Measurements from ENCODE around the gene EFCAB11.

Gene EFCAB11

DNA sequence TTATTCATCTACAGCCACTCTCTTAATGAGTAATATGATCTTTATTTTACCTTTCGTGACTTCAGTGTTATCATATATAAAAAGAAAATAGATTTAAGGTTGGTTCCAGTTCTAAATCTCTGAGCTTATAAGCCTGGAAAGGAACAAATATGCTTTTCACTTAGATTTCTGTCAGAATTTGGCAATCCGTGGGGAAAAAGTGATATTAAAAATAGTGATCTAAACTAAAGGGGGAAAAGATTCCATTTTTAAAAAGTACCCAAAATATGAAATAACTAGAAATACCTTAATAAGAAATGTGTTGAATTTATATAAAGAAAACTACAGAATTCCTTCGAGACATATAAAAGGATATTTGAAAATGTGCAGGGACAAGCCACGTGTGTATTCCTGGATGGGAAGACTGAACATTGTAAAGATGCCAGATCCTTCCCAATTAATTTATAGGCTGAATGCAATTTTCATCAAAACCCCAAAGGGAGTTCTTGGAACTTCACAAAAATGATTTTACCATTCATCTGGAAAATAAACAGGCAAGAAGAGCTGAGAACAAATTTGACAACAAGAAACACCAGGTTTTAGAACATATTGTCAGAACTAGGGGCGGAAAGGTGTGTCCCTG is 142.5 kb downstream of the EFCAB11 start:
- no peak for DNase-seq

DNA sequence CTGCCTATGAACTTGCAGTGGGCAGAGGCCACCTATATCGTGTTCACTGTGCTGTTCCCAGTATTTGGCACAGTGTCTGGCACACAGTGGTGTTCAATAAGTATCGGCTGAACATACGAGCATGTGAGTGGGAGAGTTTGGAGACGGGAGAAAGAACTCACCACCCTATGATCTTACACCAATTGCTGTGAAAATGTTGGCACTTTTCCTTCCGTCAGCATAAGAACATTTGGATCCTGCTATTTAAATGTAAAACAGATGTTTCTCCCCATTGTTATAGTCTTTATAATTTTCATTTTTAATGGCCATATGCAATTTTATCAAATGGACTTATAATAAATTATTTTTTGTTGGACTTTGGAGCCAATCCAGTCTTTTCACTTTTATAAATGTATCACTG is 144.4 kb downstream of the EFCAB11 start:
- DNase-seq, result no peak

DNA sequence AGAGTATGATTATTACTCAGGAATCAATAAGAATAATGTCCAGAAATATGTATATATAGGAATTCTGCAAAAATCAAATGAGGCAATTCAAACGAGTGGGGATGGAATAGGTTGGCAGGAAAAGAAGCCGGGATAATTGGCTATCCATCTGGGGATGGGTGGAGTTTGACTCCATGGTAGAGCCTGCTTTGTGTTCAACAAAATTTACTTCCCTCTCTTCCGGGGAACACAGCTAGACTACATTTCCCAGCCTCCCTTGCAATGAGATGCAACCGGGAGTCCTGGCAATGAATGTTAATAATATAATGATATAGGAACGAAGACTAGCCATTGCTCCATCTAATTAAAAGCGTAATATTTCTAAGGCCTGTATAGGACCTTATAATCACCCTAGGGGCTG is 146.6 kb downstream of the EFCAB11 start:
- DNase-seq, result no peak

DNA sequence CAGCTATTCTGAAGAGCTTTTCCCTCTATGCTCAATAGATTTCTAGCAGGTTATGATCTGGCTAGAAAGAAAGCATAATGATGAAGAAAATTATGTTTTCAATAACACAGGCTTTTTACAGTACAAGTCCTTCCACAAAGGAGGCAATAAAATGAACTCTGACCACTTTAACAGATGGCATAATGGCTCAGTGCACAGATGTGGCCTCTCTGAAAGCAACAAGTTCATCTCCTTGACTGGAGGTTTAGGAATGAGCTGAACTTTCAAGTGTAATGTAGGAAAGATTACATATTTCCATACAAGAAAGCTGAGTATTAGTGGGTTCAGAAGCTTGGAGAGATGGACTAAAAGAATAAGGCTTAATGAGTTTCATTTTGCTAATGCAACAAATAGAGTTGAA is 147.4 kb downstream of the EFCAB11 start:
- DNase-seq, result no peak

DNA sequence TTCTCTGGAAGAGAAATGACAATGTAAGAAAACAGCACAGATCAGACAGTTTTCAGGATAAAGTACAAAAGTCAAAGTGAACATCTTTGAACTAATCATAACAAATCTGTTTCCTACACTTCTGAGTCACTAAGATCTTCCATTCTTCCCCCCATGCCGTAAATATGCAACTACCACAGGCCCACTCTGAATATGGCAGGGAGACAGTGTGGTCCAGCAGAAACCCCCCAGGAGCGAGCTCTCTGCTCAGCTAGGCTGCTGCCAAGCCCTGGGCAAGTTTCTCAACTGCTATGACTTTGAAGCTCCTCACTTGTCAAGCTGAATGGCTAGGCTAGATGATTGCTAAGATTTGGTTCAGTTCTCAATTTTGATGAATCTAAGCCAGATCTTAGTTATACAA is 148.1 kb downstream of the EFCAB11 start:
- no peak for DNase-seq

DNA sequence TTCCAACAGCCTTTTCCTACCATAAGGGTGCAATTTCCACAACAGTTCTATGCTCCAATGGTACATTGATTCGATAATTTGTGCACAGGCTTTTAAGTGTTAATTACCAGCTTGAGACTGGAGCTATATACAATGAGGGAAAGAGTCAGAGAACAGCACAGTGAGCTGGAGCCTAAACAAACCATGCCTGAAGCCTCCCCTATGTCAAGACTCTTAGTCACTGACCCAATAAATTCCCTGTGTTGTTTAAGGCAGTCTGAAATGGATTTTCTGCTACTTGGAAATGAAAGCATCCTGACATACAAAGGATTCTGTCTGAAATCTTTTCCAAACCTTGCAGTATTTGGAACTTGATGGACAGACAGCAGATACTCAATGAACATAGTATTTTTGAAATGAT is 149.0 kb downstream of the EFCAB11 start:
- DNase-seq, result no peak

DNA sequence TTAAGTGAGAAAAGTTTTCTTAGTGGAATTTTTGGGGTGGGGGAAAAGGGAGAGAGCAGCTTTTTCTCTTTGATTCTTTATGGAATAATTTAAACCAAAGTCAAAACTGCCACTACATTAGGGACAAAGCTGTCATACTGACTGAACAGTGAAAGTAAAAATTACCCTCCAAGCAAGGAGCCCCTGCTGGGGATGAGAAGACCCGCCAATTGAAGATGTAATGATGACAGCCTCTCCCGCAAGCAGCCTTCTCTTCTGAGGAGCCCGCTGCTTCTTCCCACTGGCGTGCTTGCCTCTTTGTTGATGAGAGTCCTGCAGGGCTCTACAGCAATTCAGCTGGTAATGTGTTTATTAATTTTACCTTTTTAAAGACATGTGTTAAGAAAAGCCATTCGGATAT is 151.0 kb downstream of the EFCAB11 start:
- no peak for DNase-seq

DNA sequence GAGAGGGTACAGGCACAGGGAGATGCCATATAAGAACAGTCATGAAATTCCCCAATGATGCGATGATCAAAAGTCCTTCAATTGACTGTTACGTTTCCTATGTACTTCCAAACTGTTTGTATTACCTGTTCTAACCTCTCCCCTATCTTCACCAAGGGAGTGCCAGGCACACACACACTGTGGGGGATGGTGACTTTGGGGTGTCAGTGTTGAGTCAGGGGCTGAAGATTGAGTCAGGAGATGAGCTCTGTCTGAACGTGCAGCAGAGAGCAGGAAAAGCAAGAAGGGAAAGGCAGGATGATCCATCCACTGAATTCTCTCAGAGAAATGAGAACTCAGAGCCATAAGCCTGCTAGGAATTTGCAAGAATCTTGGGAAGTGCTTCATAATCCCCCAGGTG is 153.4 kb downstream of the EFCAB11 start:
- no peak for DNase-seq

DNA sequence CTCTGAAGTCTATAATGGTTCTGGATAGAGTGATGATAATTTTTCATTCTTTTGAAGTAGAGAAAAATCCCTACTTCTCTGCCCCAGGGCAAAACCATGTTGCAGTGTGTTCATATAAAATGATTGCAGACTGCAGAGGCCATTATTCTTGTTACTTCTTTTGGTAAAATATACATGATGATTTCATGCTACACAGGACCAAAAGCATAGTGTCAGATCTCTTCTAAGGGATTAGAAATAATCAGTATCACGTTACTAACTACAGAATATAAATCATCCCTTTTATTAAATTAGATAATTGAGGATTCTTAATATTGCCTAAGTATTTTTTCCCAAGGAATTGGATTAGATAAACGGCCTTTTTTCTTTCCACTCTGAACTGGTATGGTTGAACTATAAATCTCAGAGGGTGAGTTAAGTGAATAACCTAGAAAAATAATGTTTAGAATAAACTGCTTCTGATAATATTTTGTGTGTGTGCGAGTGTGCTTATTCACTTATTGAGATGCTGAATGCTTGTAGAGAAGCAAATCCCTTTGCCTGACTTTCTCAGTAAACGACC is 156.2 kb downstream of the EFCAB11 start:
- no peak for DNase-seq

DNA sequence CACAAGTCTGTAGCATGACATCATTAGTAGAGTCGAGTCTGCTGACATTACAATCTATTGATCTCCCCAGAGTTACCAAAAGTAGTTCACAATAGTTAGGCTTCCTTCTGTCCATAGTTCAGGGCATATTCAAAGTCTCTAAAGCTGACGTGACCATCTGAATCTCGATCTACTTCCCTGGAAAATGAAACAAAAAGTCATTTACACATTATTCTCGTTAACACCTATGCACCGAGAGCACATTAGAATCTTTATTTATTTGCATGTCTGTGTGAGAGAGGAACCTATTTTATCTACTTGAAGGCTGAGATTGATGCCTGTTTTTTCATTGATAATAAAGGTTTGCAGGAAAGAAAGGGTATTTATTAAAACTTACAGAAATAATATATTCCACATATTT is 157.4 kb downstream of the EFCAB11 start:
- no peak for DNase-seq

DNA sequence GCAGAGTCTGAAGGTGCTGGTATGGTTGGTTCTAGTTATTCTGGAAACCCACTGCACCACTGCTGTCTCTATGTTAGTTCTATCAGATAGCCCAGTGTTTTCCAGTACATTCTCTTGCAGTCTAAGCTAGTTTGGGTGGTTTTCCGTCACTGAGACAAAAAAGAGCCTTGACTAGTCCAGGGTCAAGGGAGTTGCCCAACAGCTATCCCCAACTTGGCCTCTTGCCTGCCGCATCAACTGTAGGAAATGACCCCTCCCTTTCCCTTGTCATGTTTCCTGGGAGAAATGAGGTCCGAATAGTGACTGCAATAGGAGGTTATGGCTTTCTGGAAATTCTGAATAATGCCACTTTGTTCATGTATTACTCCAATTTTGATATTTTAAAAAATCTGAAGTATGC is 160.4 kb downstream of the EFCAB11 start:
- DNase-seq, result no peak

DNA sequence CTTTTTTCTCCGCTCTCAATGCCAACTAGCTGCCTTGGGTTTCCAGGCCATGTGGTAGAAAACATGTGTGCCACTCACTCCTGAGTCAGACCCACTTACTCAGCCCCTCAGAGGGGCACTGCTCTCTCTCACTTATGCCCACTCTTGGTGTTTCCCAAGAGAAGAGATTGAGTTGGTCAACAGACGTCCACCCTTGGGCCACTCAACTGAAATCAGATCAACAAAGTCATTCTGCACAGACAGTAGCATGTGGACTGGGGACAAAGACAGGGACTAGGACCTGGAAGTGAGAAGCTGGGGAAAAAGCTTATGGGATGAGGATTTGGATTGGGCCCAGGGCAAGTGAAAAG is 161.2 kb downstream of the EFCAB11 start:
- no peak for DNase-seq

DNA sequence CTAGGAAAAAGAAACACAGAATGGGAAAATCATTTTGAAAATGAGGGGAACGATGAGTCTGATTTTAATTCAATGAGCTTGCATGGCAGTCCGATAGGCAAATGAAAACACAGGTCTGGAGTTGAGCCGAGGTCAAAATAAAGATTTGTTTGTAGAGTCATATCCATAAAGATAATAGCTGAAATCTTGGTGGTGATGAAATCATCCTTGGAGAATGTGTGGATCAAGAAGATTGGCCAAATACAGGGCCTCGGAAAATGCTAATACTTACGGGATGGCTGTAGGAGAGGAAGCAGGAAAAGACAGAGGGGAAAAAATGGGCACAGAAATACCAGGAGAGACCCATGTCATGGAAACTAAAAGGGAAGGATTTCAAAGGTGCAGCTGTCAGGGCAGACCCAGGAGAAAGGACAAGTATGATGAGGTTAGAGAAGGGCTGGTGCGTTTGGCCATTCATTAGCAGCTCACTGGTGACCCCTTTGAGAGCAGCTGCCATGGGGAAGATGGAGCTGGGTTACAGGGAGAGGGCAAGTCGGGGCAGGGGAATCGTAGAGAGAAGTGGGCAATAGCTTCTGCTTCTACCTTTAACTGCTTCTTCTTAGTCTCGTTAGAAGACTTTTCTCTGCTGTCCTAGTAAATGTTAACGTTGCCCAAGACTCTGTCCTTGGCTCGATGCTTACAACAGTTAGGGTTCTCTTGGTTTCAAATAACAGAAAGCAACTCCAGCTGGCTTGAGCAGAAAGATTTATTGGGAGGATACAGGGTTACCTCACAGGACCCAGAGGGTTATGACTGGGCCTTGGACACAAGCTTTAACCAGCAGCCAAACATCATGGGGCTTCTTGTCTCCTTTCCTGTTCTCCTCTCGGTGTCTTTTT is 161.8 kb downstream of the EFCAB11 start:
- no peak for DNase-seq

DNA sequence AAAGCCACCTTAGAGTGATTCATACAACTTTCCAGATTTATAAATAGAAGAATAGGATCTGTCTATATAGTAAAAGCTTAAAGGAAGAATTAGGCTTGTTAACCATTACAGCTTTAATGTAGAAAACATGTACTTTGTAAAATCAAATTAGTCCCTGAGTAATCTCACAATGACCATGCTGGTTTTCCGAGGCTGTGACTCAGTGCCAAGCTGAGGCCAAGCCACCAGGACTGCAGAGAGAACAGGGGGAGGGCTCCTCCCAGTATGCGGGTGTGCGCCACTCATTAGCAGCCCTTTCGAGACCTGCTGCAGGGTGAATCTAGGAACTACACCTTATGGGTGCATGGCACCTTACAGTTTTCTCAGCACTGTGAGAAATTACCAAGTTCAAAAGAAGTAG is 167.0 kb downstream of the EFCAB11 start:
- DNase-seq, result no peak

DNA sequence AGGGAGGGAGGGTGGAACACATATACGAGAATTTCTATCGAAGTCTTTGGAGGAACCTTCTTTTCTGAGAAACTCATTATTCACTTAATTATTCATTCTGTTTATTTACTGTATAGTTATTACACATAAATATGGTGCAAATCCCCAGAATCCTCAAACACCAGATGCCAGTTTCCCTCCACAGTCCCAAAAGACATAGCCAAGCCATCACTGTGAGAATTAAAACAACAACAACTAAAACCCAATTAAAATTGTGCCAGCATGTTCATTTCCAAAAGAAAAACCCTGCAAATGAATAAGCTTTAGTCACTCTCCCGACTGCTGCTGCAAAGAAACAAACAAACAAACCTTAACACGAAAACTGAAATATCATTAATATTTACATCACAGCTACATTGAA is 173.5 kb downstream of the EFCAB11 start:
- no peak for DNase-seq

DNA sequence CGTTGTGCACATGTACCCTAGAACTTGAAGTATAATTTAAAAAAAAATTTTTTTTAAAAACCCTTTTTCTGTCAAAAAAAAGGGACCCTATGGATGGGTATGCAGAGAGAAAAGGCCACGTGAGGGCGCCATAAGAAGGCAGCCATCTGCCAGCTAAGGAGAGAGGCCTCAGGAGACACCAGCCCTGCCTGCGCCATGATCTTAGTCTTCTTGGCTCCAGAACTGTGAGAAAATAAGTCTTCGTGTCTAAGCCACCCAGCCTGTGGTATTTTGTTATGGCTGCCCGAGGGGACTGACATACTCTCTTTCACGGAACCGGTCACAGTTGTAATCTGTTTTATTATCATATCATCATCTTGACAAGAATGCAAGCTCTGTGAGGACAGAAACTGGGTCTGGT is 174.8 kb downstream of the EFCAB11 start:
- DNase-seq, result no peak

DNA sequence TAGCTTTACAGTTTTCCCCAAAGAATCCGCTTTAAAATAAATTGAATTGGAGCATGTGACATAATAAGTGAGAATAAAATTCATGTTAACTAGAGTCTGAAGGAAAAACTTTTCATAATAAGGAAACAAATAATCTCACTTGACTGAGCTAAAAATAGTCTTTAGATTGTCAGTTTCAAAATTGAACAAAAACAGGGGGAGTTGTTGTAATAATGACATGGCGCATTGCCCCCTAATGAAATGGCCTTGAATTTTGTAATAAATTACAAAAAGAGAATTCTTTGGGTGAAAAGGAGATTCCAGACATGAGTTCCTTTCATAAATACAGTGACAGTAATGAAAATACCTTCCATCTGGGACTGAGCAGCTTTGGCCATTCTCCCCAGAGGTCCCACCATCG is 178.6 kb downstream of the EFCAB11 start:
- DNase-seq, result no peak

DNA sequence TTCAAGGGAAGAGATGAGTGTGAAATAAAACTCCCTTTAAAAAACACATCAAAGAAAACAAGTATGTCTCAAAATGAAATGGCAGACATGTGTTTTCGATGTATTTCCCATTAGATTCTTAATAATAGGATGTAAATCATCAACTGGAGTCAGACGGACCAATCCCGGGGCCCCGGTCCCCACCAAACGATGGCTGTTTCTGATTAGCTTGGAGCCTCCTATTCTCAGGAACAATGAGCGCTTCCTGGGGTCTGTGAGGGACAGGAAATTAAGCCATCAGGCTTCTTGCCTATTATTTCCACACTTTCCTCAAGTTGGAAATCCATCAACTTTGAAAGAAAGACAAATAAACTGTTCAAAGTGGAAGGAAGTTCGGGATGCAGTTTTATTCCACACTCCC is 179.4 kb downstream of the EFCAB11 start:
- DNase-seq, result no peak

DNA sequence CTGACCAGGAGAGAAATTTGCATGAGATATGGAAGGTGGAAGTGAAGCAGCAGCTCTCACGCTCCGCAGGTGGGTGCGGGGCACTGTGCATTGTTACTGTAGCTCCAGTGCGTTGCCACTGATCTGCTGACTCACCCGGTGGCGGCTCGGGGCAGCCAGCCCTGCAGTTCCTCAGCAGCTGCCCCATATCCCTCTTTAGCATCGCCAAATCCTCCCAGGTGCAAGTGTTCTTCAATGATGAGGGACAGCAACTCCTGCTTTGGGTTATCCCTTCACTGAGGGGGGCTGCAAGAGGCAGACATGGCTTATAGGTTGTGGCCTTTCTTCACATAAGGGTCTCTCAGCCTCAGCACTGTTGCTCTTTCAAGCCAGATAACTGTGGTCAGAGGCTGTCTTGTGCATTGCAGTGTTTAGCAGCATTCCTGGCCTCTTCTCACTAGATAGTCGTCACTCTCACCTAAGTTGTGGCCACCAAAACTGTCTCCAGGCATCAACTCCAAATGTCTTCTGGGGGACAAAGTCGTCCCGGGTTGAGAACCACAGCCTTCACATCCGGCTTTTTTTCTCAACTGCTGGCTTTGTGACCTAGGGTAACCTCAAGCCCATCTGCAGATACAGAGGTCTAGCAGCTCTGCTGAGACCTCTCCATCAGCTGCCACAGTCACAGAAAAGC is 180.8 kb downstream of the EFCAB11 start:
- DNase-seq, result no peak

DNA sequence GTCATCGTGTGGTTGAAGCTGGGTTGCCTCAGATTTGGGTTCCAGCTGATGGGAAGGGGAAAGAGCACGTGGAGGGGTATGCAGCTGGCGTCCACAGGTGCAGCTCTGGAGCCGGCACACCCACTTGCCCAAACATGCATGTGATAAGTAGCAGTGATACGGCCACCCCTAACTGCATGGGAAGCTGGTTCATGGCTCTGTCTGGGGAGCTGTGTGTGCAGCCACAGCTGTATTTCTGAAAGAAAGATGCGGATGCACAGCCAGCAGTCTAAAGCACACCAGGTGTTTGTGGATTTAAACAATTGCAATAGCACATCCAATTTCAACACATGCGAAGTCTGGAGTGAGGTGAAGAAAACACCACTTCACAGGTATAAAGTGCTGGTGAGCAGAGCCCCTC is 181.4 kb downstream of the EFCAB11 start:
- no peak for DNase-seq

DNA sequence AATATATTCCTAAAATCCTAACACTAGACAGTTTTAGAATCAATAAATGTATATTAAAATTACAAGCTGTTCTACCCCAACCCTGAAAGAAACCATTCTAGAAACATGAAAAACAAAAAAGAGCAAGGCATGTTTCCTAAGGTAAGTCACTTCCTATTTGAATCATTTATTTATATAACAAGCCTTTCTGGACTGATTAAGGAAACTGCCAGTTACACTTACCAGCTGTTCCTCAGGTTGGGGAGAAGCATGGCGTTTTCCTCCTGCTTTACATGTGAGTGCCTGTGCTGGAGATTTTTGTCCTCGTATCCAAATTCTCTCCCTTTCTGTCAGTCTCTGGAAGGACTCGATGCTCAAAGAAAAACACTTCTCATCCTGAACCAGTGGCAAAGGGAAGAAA is 183.3 kb downstream of the EFCAB11 start:
- no peak for DNase-seq

DNA sequence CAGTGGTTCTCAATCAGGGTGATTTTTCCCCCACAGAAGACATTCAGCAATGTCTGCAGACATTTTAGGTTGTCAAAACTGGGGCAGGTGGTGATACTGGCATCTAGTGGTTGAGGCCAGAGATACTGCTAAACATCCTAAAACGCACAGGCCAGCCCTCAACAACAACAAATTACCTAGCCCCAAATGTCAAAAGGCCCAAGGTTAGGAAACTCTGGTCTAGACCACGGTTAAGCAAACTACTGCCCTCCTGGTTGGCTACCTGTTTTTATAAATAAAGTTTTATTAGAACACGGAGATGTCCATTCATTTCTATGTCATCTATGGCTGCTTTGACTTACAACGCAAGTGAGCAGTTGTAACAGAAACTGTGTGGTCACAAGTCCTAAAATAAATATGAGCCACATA is 186.7 kb downstream of the EFCAB11 start:
- peak; percentile 48 for DNase-seq

DNA sequence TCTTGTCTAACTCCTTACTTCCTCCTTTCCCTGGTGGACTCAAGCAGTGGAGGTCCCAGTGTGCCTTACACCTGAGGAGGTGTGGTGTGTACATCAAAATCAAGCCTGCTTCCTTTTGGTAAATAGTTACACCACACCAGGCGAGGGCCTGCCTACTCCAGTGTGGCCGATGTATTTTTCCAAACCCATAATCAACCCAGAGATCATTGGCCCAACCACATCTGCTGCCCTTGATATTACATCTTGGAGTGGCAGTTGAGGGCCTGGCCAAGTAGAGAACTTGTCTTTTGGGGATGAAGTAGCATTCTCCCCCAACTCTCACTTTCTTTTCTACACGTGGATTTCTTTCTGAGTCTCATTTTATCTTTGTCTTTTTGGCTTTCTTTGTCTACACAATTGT is 187.4 kb downstream of the EFCAB11 start:
- no peak for DNase-seq

DNA sequence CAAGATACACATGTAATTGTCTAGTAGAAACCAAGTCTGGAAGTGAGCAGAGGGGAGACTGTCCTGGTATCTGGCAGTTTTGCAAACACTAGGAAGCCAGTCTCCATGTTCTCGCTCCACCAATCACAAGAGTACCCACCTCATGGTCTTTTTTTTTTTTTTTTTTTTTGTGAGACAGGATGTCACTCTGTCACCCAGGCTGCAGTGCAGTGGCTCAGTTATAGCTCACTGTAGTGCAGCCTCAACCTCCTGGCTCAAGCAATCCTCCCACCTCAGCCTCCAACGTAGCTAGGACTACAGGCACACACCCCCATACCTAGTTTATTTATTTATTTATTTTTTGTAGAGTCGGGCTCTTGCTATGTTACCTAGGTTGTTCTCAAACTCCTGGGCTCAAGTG is 189.2 kb downstream of the EFCAB11 start:
- no peak for DNase-seq

All from COR-L47 (cell line).